GM19452 (cell line): ENCODE results near the gene POT1.
"Not testable (repeated sequence)": the region's sequence is repeated elsewhere in the genome, so short reads cannot be mapped to it uniquely, and the experiment has no call there.

Source experiments
- ATAC-seq: cut with Tn5 transposase; IDR thresholded peaks from one replicate; pipeline ENCODE4 v1.9.1; 2021; ENCODE audit not compliant: unreplicated experiment

POT1 gene

GRCh38 chr7:124929467-124930172 is at the start of gene POT1:
TSS of gene POT1 (minus strand) at chr7:124929825. CDS start at chr7:124897173, 32,652 bp downstream.
- peak; percentile 100 for ATAC-seq

GRCh38 chr7:124975131-124975530 is 45.5 kb upstream of the POT1 start:
- not testable (repeated sequence) for ATAC-seq

- ATAC-seq = no peak
Observed at GRCh38 chr7:124965553-124965952, 35.9 kb upstream of the POT1 start.

DNA sequence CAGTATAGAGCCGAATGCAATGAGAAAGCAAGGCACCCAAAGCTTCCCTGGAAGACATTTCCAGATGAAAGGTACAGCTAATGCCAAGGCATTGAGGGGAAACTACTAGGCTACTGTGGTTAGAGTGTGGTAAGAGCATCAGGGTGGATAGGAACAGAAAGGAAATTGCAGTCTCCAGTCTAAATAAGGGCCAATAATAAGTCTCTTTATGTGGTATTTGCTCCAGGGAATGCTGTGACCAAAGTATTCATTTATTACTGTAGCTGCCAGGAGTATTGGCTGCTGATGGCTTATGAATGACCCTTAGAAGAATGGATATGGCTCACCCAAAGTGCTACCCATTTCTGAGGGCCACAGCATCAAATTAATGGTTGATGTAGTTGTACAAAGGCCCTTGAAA is 30.1 kb upstream of the POT1 start:
- no peak for ATAC-seq

DNA sequence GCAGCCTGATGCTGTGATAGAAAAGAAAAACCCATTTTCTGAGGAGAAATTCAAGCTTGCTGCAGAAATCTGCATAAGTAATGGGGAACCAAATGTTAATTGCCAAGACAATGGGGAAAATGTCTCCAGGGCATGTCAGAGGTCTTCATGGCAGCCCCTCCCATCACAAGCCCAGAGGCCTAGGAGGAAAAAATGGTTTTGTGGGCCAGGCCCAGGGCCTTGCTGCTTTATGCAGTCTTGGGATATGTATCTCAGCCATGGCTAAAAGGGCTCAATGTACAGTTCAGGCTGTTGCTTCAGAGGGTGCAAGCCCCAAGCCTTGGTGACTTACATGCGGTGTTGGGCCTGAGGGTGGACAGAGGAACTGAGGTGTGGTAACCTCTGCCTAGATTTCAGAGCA is 28.3 kb upstream of the POT1 start:
- not testable (repeated sequence) for ATAC-seq

GRCh38 chr7:124956160-124956559 is 26.5 kb upstream of the POT1 start:
- ATAC-seq = no peak

DNA sequence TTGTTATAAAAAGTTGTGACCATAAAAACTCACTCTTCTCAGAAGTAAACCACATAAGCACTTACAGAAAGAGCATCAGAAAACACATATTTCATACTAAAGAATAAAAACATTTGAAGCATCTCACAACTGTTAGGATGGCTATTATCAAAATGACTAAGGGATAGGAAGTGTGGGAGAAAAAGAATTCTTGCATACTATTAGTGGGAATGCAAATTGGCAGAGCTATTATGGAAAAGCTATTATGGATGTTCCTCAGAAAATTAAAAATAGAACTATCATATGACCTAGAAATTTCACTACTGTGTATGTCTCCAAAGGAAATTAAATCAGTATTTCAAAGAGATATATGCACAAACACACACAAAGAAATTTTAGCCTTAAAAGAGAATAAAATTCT is 25.2 kb upstream of the POT1 start:
- no peak for ATAC-seq

- ATAC-seq = no peak
Observed at GRCh38 chr7:124945680-124946079, 16.1 kb upstream of the POT1 start.

GRCh38 chr7:124943472-124943871 is 13.8 kb upstream of the POT1 start:
- ATAC-seq = no peak

DNA sequence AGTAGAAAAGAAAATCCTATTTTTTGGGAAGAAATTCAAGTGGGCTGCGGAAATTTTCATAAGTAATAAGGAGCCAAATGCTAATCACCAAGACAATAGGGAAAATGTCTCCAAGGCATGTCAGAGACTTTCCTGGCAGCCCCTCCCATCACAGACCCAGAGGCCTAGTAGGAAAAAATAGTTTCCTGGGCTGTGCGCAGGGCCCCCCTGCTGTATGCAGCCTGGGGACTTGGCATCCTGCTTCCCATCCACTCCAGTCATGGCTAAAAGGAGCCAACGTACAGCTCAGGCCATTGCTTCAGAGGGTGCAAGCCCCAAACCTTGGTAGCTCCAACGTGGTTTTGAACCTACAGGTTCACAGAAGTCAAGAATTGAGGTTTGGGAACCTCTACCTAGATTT is 12.8 kb upstream of the POT1 start:
- ATAC-seq = no peak

DNA sequence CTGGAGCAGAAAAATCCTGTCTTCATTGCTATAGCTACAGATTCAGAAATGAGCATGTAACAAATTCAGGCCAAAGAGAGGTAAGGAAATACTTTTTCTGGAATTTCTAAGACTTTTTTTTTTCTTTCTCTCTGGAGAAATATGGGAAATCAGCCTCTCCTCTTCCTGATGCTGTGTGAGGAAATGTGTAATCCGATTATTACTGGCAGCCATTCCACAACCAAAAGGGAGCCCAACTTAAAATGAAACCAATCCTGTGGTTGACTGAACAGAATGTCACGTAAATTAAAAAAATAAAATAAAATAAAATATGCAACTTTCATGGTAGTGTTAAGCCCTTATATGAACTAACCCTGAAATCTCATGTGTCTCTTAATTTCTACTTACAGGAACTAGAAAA is 10.7 kb upstream of the POT1 start:
- ATAC-seq = no peak

GRCh38 chr7:124938128-124938527 is 8.5 kb upstream of the POT1 start:
- ATAC-seq = no peak

DNA sequence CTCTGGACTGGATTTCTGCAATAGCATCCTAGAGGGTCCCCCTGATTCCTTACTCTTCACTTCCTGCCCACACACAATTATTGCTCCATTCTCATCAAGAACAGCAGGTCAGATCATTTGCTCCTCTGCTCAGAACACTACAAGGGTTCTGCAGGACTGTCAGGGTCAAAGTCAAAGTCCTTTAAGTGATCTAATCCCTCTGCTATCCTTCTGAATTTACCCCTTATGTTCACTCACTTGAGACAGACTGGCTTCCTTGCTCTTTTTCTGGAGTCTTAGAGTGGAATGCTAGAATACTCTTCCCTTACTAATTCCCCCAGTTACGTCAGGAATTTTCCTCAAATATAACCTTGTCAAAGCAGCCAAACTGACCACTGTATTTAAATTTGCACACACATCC is 7.5 kb upstream of the POT1 start:
- ATAC-seq = no peak

- ATAC-seq = no peak
Observed at GRCh38 chr7:124934841-124935240, 5.2 kb upstream of the POT1 start.

DNA sequence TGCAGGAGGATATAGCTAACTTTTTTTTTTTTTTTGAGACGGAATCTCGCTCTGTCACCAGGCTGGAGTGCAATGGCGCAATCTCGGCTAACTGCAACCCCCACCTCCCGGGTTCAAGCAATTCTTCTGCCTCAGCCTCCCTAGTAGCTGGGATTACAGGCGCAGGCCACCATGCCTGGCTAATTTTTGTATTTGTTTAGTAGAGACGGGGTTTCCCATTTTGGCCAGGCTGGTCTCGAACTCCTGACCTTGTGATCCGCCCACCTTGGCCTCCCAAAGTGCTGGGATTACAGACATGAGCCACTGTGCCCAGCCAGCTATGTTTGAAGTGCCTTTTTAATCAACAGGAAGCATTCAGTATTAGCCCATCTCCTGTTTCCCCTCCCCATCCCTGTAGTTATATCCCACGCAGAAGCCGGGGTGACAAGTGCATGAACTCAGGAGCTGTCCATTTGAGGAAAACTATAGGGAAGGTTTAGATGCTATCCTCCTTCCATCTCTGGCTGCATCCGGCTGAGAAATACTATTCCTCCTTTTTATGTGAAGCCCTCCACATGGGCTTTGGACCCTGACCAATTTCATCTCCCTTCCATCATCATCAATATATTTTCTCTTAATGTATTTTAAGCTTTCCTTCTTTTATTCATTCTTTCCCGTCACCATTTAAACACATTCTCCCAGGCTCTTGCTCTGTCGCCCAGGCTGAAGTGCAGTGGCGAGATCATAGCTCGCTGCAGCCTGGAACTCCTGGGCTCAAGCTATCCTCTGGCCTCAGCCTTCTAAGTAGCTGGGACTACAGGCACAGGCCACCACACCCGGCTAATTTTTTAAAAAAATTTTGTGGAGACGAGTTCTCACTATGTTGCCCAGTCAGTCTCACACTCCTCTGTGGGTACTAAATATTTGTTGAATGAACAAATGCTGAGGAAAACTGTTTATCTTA is 1.3 kb upstream of the POT1 start:
- ATAC-seq = no peak

- ATAC-seq = no peak
Observed at GRCh38 chr7:124930173-124930623, 573 bp upstream of the POT1 start.

DNA sequence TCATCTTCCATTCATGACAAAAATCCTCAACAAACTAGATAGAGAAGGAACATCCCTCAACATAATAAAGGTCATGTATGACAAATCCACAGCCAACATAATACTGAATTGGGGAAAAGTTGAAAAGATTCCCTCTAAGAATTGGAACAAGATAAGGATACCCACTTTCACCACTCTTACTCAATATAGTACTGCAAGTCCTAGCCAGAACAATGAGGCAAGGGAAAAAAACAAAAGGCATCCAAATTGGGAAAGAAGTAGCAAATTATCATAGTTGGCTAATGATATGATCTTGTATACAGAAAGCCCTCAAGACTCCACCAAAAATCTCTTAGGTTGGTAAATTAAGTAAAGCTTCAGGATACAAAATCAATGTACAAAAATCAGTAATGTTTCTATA is 4.7 kb downstream of the POT1 start:
- no peak for ATAC-seq

- no peak for ATAC-seq
Observed at GRCh38 chr7:124922200-124922599, 7.4 kb downstream of the POT1 start.

DNA sequence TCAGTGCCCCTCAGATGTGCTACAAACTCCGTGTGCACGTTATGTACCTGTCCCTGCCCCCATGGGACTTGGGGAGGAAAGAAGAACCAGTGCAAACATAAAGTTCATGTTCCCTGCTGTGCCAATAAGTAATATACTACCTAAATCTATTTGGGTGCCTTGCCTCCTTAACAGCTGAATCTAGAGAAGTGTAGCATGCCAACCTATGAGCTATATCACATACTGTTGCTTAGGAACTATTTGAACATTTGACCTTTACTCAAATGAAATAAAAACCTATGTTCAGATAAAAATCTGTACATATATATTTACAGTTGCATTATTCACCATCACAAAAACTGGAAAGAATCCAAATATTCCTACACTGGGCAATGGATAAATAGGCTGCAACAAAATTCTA is 9.8 kb downstream of the POT1 start:
- no peak for ATAC-seq

DNA sequence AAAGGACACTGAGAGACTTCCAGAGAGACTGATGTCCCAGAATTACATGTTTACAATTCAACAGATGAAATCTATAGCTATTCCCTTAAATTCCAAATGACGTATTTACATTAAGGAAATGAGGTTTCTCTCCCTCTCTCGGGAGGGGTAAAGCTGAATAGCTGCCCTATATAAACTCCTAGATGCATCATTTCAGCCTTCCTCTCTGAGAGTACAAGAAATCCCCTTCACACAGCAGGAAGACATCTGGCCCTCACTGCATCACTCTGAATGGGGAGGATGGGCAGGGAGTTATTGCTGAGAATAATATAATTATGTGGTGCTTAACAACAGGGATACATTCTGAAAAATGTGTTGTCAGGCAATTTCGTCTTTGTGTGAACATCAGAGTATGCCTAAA is 11.0 kb downstream of the POT1 start:
- peak; percentile 60 for ATAC-seq

- no peak for ATAC-seq
Observed at GRCh38 chr7:124915242-124915641, 14.4 kb downstream of the POT1 start.

DNA sequence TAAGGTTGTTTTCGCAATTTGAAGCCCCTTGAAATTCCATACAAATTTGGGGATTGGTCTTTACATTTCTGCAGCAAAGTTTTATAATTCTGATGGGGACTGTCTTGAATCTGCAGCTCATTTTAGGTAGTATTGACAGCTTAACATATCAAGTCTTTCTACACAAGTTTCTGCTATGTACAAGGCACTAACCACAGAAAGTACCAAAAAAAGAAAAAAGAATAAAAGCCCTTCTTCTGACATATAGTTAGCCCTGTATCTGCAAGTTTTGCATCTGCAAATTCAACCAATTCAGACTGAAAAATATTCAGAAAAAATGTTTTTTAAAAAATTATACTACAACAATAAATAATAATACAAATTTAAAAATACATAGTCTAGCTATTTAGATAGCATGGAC is 15.3 kb downstream of the POT1 start:
- no peak for ATAC-seq
